Activated CD4-positive, CD25-positive, alpha-beta regulatory T cell (primary cell): ENCODE results near the gene EIF4E2.

Experiments
- DNase-seq, 4 experiments: peaks; one replicate each; lab custom pipeline; 2025; lab: John Stamatoyannopoulos, UW

Gene EIF4E2

GRCh38 chr2:232598293-232598692 lies 47.8 kb downstream of the EIF4E2 start:
- DNase-seq, result no peak

DNA sequence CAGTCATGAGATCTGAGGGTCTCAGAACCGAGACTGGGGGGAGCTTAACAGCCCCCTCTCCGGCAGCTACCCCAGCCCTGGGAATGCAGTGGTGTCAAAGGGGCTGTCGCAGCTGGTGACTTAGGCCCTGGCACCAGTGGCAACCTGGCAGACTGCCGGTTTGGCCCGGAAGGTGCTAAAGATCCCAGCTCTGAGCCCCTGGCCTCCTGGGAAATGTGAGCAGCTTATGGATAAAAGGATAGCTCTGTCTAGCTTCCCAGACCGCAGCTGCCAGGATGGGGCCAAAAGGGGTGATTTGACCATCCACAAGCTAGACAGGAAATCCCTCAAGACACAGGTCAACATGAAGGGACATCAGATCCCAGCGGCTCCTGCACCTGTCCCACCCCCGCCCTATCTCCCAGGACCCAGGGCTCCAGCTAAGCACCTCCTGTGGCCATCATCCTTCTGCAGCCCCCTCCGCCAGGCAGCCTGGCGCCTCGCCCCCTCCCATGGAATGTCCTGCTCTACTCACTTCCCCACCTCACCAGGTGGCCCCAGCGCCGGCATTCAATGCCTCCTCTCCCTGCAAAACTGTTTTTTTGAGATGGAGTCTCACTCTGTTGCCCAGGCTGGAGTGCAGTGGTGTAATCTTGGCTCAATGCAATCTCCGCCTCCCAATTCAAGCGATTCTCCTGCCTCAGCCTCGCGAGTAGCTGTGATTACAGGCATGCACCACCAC lies 49.7 kb downstream of the EIF4E2 start:
- DNase-seq, result no peak

- no peak for DNase-seq
These were observed 52.8 kb downstream of the EIF4E2 start for GRCh38 chr2:232603283-232603682.

DNA sequence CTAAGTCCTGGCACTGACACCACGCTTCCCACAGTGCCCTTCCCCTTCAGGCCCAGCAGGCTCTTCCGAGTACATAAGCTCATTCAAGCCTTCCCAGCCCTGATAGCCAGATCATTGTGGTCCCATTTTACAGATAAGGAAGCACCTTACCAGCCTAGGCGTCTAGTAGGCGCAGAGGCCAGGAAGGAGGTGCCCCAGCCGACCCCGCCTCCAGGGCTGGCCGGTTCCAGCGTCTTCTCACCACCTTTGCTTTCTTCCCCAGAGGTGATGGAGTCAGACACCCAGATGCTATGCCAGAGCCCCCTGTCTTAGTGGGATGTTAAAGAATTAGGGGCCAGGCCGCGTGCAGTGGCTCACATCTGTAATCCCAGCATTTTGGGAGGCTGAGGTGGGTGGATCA lies 54.0 kb downstream of the EIF4E2 start:
- DNase-seq, result no peak

DNA sequence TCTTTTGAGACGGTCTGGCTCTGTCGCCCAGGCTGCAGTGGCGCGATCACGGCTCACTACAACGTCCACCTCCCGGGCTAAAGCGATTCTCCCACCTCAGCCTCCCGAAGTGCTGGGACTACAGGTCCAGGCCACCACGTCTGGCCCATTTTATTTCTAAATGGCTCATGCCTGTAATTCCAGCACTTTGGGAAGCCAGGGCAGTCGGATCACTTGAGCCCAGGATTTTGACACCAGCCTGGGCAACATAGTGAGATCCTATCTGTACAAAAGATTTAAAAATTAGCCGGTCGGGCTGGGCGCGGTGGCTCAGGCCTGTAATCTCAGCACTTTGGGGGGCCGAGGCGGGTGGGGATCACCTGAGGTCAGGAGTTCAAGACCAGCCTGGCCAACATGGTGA lies 56.5 kb downstream of the EIF4E2 start:
- DNase-seq, result no peak

DNA sequence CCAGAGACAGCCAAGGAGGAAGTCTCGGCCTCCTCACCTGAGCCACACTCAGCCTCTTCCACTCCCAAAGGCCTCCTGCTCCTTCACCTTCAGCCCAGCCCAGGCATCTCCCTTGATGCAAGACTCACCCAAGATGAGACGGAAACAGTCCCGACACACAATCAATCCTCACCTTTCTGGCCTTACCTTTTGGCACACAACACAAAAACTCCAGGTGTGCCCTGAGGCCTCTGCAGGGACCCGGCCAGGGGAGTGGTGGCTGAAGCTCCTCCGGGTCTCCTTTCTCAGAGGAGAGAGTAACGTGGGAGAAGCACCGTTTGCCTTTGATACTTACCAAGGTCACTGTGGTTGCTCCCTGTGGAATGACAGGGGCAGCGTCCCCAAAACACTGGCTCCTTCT lies 59.1 kb downstream of the EIF4E2 start:
- DNase-seq, result no peak

GRCh38 chr2:232610081-232610480 lies 59.6 kb downstream of the EIF4E2 start:
- DNase-seq, result no peak

DNA sequence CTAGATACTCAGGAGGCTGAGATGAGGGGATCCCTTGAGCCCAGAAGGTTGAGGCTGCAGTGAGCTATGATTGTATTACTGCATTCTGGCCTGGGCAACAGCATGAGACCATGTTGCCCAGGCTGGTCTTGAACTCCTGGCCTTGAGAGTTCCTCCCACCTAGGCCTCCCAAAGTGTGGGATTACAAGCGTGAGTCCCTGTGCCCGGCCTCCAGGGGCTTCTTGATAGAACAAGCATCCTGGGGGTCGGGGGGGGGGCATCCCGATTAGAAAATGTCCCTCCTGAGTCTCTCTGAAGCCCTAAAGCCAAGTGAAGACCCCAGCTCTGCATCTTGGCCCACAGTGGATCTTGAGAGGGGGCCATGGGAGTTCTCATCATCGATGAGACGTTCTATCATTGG lies 60.6 kb downstream of the EIF4E2 start:
- DNase-seq, result no peak

DNA sequence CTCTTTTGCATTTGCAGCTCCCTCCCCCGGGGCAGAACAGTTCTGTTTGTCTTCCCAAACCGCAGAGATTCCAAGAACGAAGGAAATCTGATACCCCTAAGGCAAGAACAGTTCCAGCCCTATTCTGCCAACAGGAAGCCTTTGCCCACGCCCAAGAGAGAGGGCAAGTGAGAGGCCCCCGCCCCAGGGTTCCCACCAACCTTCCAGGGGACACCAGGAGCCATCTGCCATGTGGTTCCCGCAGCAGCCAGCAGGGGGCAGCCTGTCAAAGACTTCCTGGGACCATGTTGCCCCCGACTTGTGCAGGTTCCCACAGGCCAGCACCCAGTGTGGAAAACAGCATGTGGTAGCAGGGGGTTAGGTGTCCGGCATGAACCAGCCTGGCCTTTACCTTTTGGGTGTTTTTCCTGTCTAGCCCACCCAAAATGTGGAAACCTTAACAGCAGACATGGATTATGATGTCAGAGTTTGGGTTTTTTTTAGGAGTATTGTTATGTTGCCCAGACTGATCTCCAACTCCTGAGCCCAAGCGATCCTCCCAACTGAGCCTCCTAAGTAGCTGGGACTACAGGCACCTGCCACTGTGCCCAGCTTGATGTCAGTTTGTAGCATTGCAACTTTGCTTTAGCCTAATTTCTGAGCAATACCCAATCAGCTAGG lies 61.2 kb downstream of the EIF4E2 start:
- DNase-seq, result peak; percentile 13 to 69 (median 42)

- no peak for DNase-seq
These were observed 63.1 kb downstream of the EIF4E2 start for GRCh38 chr2:232613538-232614134.

DNA sequence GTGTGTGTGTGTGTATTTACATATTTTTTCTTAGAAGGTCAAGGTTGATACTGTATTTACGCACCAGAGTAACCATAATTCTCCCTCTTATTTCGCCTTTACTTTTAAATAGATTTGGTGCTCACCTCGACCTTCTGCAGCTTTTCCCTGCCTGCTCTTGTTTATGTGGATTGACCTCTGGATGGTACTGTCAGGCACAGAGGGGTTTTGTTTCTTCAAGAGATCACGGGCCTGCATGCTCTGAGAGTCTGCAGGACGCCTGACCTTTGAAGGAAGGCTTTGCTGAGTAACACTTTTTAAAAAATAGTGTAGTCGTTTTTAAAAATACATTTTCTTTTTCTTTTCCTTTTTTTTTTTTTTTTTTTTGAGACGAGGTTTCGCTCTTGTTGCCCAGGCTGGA lies 64.8 kb downstream of the EIF4E2 start:
- no peak for DNase-seq
